ENCODE measurements around the gene NSMCE1. TPM values are rescaled to one million over a fixed set of nuclear protein-coding genes. Genes with fewer than 3 reads are reported as not detected.
"Not testable (repeated sequence)": the region's sequence is repeated elsewhere in the genome, so short reads cannot be mapped to it uniquely, and the experiment has no call there.

NSMCE1 gene
- total RNA-seq, 1 donor from 2014 or later = 35.1 TPM

DNA sequence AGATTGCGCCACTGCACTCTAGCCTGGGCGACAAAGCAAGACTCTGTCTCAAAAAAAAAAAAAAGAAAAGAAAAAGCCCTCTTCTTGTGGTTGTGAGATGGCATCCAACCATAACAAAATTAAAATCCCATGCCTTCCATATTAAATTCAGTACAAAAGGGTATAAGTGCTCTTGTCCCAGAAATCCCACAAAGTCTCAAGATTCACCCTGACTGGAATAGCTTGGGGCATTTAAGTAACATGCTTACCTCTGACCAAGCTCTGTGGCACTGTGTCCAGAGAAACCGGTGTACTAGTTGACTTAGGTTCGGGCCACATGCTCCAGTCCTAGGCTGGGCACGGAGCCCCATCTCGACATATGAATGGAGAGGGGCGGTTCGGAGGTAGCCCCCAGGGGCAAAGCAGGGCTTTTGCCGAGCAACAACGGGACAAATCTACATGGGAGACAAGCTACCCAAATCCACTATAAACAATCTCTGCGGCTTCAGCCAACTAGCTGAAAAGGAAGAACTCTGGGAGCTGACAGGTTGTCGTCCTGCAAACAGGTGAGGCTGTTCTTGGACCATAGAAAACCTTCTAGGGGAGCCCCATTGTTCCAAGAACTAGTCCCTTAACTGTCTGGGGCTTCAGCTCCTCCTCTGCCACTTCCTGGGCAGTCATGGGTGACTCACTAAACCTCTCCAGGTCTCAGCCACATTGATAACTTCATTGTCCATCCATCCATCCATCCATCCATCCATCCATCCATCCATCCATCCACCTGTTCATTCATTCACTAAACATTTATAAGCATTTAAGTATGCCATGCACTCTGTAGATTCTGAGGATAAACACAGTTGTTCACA, 34.9 kb upstream of the NSMCE1 start:
- FAIRE-seq (no peak), DNase-seq (ENCODE audit: low spot score in 2 of 2) (no peak)

DNA sequence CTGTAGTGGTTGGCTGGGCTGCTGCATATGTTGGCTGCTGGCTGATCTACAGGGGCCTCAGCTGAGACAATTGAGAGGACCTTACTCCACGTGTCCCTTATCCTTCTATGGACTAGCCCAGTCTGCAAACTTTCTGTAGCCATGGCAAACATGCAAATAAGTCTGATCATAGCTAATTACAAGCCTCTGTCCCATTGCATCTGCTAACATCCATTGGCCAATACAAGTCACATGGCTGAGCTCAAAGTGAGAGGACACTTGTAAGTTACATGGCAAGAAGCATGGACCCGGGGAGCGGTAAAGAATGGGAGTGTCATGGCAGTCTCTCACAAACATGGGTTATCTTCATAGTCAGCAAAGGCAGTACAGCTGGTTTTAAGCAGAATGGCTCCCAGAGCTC, 33.6 kb upstream of the NSMCE1 start:
- DNase-seq (ENCODE audit: low spot score in 2 of 2) = no peak
- FAIRE-seq = no peak

- no peak for FAIRE-seq
Measured at GRCh38 chr16:27301236-27301861, 32.8 kb upstream of the NSMCE1 start.

DNA sequence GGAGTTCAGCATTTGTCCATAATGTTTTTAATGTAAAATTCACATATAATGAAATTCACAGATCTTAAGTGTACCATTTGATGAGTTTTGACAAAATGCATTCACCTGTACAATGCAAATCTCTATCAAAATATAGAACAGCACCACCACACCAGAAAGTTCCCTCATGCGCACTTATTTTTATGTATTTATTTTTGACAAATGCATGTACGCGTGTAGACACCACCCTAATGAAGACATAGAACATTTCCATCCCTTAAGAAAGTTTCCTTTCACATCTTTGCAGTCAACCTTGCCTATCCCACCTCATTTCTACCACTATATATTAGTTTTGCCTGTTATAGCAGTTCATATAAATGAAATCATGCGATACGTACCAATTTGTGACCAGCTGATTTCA, 29.6 kb upstream of the NSMCE1 start:
- FAIRE-seq = no peak
- no peak for DNase-seq (ENCODE audit: low spot score in 2 of 2)

More at GRCh38 chr16:27301236-27301861, 32.8 kb upstream of the NSMCE1 start:
- DNase-seq (ENCODE audit: low spot score in 2 of 2) = no peak

- DNase-seq (ENCODE audit: low spot score in 2 of 2) (no peak), FAIRE-seq (no peak)
Measured at GRCh38 chr16:27293343-27293742, 24.8 kb upstream of the NSMCE1 start.

DNA sequence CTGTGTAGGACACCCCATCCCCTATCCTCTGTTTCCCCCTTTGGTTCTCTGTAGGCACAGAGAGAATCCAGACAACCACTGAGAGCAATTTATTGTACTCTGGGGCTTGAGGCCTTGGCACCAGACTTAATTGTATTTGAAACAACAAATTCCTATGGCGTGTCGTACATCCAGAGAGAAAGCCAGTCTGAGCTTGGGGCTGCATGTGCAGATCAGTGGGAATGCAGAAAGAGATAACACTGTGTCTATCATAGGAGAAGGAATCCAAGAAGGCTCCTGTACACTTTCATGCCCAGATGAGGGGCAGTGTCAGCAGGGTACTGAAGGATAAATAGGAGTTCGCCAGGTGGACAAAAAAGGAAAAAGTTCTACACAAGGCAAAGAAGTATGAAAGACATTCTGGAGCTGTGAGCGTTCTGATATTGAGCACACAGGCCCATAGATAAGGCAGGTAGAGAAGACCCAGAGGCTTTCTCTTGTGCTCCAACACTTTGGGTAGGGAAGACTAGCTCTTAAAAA, 23.2 kb upstream of the NSMCE1 start:
- no peak for FAIRE-seq
- no peak for DNase-seq (ENCODE audit: low spot score in 2 of 2)

DNA sequence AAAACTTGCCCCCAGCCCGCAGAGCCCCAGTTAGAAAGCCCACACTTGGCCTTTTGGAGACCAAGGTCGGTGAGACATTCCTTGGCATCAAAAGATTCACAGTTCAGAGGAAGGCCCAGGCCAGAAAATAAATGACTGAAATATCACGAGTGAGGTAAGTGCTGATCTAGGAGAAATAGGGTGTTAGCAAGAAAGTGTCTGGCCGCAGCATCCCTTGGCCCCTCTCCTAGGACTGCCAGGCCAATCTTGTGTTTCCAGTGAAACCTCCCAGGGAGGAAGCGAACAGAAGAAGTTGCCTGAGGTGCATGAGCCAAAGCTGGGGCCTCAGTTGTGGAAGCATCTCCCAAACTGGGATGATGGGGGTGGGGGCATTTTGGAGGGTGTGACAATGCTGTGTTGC, 22.5 kb upstream of the NSMCE1 start:
- FAIRE-seq (no peak), DNase-seq (ENCODE audit: low spot score in 2 of 2) (no peak)

GRCh38 chr16:27290562-27290961, 22.0 kb upstream of the NSMCE1 start:
- no peak for FAIRE-seq

GRCh38 chr16:27289669-27290068, 21.1 kb upstream of the NSMCE1 start:
- DNase-seq (ENCODE audit: low spot score in 2 of 2) (no peak), FAIRE-seq (no peak)

More at GRCh38 chr16:27290562-27290961, 22.0 kb upstream of the NSMCE1 start:
- no peak for DNase-seq (ENCODE audit: low spot score in 2 of 2)

- not testable (repeated sequence) for DNase-seq (ENCODE audit: low spot score in 2 of 2); FAIRE-seq
Measured at GRCh38 chr16:27288313-27288712, 19.7 kb upstream of the NSMCE1 start.

DNA sequence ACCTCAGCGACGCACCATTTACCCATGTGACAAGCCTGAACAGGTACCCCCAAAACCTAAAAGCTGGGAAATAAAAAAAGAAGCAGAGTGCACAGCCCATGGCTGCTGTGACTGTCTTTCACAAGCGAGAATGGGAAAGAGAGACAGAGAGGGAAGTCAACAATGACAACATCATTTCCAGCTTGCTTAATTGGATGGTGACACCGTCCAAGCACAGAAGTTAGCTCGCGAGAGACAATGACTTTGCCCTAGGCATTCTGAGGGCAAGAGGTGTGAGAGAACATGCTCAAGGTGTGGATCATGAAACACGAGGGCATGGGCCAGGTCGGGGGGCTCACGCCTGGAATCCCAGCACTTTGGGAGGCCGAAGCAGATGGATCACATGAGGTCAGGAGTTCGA, 19.3 kb upstream of the NSMCE1 start:
- FAIRE-seq = no peak
- DNase-seq (ENCODE audit: low spot score in 2 of 2) = no peak

GRCh38 chr16:27287051-27287811, 18.7 kb upstream of the NSMCE1 start:
- FAIRE-seq (no peak), DNase-seq (ENCODE audit: low spot score in 2 of 2) (no peak)

DNA sequence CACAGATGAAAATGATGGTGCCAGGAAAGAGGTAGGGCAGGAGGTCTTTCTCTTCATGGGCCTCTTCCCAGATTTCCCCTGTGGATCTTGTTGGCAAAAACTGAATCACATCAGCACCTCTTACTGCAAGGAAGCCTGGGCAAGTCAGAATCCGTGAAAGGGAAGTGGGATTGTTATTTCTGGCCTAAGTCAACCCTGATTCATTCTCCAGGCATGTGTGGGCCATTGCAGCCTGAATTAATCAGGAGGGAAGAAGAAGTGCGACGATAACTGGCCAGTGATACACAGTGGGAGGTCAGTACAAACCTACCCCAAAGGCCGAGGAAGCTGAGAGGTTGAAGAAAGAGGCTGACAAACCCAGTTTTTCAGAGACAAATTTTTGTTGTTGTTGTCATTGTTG, 17.9 kb upstream of the NSMCE1 start:
- no peak for DNase-seq (ENCODE audit: low spot score in 2 of 2)
- FAIRE-seq = no peak

DNA sequence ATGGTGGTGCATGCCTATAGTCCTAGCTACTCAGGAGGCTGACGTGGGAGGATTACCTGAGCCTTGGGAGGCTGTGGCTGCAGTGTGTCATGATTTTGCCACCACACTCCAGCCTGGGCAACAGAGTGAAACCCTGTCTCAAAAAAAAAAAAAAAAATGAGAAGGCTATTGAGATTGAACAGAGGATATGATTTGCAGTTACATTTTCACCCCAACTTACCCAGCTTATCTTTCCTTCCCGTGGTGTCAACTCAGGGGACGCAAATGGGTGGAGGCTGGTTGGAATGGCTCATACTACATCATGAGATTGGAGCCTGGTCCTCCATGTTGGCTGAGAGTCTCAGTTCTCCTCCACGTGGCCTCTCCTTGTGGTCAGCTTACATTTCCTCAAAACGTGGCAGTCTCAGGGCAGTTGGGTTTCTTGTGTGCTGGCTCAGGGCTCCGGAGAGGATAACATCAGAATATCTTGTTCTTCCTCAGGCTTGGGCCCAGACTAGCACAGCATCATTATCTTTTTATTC, 17.2 kb upstream of the NSMCE1 start:
- no peak for DNase-seq (ENCODE audit: low spot score in 2 of 2)
- no peak for FAIRE-seq

GRCh38 chr16:27284865-27285675, 16.5 kb upstream of the NSMCE1 start:
- FAIRE-seq = no peak
- DNase-seq (ENCODE audit: low spot score in 2 of 2) = no peak

GRCh38 chr16:27281243-27281642, 12.7 kb upstream of the NSMCE1 start:
- FAIRE-seq (no peak), DNase-seq (ENCODE audit: low spot score in 2 of 2) (no peak)

DNA sequence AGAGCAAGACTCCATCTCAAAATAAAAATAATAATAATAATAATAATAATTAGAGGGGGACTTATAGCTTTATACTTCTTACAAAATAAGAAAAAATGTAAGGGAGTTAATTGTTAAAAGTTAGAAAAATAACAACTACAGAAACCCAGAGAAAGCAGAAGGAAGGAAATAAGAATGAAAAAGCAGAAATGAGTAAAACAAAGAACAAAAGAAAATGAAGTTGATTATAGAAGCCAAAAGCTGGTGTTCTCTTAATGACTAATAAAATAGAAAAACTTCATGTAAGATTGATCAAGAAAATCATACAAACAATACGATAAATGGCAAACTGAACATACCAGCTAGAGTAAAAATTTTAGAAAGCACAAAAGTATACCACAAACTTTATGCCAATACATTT, 6.8 kb upstream of the NSMCE1 start:
- no peak for FAIRE-seq
- no peak for DNase-seq (ENCODE audit: low spot score in 2 of 2)

DNA sequence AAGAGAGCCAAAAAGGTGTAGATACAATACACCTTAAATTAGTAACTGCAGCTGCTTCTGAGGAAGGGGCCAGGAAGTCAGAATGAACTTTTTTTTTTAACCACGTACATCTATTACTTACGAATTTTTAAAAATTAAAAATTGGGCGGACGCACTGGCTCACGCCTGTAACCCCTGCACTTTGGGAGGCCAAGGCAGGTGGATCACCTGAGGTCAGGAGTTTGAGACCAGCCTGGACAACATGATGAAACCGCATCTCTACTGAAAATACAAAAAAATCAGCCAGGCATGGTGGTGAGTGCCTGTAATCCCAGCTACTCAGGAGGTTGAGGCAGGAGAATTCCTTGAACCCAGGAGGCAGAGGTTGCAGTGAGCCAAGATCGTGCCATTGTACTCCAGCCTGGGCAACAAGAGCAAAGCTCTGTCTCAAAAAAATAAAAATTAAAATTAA, 5.9 kb upstream of the NSMCE1 start:
- FAIRE-seq; DNase-seq (ENCODE audit: low spot score in 2 of 2): not testable (repeated sequence)

GRCh38 chr16:27273670-27274423, 5.3 kb upstream of the NSMCE1 start:
- FAIRE-seq (no peak), DNase-seq (ENCODE audit: low spot score in 2 of 2) (no peak)
